Measurements from ENCODE around the gene TSC22D3. TPM values are rescaled to one million over a fixed set of nuclear protein-coding genes. Genes with fewer than 3 reads are reported as not detected.

Gene TSC22D3
- total RNA-seq, 4 donors from 2014 or later, result 473 to 982 (median 684) TPM

DNA sequence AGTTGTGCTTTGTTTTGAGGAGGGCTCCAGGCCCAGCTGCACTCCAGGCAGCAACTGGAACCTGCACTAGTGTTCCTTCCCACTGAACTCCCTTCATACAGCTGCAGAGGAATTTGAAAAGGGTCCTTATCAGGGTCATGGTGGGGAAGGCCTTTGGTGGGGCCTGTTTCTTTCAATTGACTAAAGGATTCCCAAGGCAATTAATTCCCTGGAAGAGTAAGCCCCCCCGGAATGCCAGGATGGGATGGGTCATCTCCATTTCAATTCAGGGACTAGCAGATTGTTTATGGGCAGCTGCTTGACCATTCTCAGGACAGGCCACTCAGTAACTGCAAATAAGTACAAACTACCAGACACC lies 45.3 kb downstream of the TSC22D3 start:
- TF ChIP-seq, protein P1, sequence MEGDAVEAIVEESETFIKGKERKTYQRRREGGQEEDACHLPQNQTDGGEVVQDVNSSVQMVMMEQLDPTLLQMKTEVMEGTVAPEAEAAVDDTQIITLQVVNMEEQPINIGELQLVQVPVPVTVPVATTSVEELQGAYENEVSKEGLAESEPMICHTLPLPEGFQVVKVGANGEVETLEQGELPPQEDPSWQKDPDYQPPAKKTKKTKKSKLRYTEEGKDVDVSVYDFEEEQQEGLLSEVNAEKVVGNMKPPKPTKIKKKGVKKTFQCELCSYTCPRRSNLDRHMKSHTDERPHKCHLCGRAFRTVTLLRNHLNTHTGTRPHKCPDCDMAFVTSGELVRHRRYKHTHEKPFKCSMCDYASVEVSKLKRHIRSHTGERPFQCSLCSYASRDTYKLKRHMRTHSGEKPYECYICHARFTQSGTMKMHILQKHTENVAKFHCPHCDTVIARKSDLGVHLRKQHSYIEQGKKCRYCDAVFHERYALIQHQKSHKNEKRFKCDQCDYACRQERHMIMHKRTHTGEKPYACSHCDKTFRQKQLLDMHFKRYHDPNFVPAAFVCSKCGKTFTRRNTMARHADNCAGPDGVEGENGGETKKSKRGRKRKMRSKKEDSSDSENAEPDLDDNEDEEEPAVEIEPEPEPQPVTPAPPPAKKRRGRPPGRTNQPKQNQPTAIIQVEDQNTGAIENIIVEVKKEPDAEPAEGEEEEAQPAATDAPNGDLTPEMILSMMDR (IDR thresholded peaks at IDR 0.05; ENCODE audit: low read depth), result no peak

DNA sequence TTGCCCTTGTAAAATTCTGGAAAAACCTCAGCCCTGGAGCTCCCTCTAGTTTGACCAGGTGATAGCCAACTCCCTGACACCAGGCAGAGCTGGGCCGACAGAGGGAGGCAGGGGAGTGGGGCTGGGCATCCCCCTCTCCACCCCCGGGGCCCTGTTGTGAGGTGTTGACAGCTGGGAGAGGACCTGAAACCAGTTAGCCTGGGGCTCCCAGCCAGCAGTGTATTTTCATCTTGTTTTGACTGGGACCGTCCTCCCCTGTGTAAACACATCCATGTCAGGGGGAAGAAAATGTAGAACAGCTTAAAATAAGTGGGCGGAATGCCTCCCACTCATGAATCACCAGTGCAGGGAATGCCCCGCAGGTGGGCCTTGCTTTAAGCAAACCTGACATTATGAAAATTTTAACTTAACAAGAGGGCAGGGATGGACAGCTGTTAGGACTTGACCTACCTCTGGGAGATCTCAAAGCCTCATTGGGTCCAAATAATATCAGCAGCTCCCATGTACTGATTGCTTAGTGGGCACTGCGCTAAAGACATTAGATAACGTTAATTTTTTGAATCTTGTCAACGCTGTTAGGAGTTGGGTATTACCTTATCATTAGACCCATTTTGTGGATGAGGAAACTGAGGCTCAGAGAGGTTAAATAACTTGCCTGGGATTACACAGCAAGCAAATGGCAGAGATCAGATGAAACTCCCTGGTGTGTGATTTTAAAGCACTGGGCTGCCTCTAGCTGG lies 45.9 kb downstream of the TSC22D3 start:
- TF ChIP-seq, protein P1 (IDR thresholded peaks at IDR 0.05; ENCODE audit: low read depth), result no peak

DNA sequence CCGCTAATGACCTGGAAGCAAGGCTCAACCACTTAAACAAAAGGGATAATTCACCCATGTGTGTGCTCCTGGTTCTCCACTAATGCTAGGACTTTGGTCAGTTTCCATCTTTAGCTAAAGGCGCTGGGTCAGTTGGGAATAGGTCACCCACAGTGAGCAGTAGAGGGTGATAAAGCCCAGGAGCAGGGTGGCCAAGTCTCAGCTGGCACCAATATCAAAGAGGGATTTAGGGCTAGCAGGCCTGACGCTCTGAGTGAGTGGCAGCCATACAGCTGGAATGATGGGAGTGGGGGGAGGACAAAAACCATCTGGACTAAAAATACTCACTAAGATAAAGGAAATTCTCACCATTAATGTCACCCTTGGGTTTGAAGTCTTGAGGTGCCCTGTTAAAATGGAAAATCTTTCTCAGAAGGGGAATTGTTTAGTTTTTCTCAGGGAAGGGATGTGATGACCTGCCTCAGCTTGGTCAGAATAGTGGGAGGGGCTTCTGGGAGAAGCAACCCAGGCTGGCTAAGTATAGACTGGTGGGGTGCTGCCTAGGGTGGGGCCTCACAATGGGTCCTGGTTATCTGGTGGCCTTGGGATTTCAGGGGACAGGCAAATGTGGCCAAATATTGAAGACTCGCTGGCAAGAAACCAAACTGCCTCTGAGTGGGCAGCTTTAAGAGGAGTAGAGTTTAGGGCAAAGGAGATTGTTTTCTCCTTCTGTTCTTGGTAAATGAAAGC lies 47.1 kb downstream of the TSC22D3 start:
- TF ChIP-seq, protein P1 (IDR thresholded peaks at IDR 0.05; ENCODE audit: low read depth), result no peak

DNA sequence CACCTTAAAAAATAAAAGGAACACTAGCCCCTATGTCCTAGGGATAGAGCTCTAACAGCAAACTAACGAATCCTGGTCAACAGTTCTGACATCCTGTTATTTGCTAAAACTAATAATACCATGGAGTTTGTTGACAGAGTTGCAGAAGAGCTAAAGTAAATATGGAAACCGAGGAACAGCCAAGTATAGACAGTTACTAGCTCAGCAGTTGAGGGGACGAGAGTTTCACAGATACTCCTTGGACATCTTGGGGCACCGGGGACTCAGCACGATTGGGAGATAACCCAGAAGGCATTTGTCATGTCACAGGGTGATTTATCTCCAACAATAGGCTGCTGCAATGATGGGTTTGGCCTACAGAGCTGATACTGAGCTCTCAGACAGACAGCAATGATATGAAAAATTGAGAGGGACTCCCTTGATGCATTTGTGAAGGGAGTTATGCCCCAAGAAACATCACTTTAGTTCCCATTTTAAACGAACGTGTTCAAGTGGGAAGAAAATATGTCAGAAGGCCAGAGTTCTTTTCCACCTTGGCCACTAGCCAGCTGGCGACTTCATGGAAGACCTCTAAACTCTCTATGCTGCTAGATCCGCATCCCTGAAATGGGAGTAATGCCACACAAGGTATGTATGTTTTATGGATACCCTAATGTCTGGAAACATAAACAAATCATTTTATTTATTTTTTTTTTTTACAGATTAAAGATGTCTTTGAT lies 48.6 kb downstream of the TSC22D3 start:
- TF ChIP-seq, protein P1 (IDR thresholded peaks at IDR 0.05; ENCODE audit: low read depth), result no peak

DNA sequence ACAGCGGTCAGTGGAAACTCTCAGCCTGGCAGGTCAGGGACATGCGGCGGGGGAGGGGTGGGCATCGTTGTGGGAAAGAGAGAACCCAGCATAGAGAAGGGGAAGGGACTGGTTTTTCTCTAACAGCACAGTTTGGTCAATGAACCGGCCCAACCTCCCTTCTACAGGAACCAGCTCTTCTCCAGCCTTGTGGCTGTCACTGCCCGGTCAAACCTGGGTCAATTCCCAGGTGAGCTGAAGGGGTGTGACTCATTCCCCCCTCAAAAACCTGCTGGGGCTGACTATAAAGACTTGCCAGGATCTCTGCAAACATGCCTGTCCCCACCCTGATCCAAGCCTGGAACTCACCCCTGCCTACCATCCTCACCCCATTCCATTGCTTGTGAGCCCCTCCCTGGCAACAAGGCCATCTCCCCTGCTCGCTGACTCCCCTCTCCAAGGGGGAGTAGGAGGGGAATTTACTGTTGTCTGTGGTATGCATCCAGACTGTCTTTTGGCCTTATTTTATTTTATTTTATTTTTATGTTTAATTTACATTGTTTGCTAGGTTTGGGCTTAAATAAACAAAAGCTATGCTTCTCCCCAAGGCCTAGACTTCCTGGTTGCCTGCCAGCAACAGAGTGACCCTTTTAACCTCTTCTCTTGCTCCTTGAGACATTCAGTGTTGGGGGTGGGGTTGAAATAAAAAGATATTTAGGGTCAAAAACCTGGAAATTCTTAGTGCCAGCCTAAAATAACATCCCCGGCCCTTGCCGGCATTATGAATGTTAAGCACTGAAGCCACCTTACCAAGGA lies 49.6 kb downstream of the TSC22D3 start:
- TF ChIP-seq, protein P1 (IDR thresholded peaks at IDR 0.05; ENCODE audit: low read depth), result no peak

DNA sequence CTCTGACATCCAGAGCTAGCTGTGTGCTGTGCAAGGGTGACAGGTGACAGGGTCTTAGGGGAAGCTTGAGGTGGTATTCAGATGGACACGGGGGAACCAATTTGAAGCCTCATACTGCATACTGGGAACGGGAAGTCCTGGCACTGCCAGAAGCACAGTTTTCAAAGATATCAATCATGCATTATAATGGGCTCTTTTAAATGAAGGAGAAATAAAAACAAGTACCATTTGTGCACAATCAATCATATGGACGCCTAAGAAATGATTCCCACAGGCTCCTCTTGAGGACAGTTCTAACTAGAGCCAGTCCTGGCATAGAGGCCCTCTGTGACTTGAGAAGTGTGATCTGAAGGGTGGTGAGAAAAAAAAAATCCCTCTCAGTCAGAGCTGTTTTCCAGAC lies 50.9 kb downstream of the TSC22D3 start:
- TF ChIP-seq, protein P1 (IDR thresholded peaks at IDR 0.05; ENCODE audit: low read depth), result no peak

Measured in subcutaneous adipose tissue (tissue), 4 donors.